ENCODE results near the gene LRRC37A. TPM values are rescaled to one million over a fixed set of nuclear protein-coding genes. Genes with fewer than 3 reads are reported as not detected.

The LRRC37A gene
- total and polyA plus RNA-seq, 2 experiments from 2014 or later, result 2.6 to 4.2 TPM

DNA sequence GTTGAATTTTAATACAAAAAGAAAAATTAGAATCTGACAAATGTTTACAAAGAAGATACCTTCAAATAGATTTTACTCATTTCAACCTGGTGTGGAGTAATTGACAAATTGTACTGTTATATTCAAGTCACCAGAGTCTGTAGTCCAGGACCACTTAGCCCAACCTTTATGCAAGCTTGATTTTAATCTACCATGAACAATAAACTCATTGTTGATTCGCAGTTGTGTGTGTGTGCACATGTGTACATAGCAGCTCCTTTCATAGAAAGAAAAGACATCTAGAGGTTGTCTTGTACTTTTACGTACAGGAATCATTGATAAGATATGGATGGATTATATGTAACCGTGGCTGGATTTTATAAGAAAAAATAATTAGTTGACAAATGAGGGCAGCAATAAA, 20.7 kb upstream of the LRRC37A start:
- DNase-seq (ENCODE audit: low spot score) (no peak), ATAC-seq (no peak)
- no peak overlapping the region for H3K27ac Mint-ChIP-seq
- H3K36me3 Mint-ChIP-seq (ENCODE audit: low read depth), result no peaks in the 10 kb centered on the region
- no peak overlapping the region for H3K4me3 ChIP-seq
- H2AFZ ChIP-seq, result no peak overlapping the region
- no peaks in the 10 kb centered on the region for H3K4me1 Mint-ChIP-seq
- peaks cover 13% of the 10 kb centered on the region for H3K27me3 ChIP-seq (ENCODE audit: insufficient read depth)
- H3K79me2 ChIP-seq (replicated peaks; ENCODE audit: insufficient read depth), result peaks cover 23% of the 10 kb centered on the region
- no peak overlapping the region for H3K4me2 ChIP-seq
- H3K36me3 ChIP-seq (ENCODE audit: insufficient read depth), result 0 out of 2 replicates have a peak, but pooled peaks cover 3% of the 10 kb centered on the region
- H3K27me3 Mint-ChIP-seq (ENCODE audit: insufficient read depth, low read depth, poor library complexity), result peaks cover 4% of the 10 kb centered on the region
- no peaks in the 10 kb centered on the region; the same call in 1 of the 2 replicates for H3K4me1 ChIP-seq (ENCODE audit: insufficient read depth)
- peaks cover 22% of the 10 kb centered on the region; the same call in 1 of the 2 replicates for H4K20me1 ChIP-seq (replicated peaks; ENCODE audit: insufficient read depth)
- 0 out of 2 replicates have a peak, but pooled peaks cover 4% of the 10 kb centered on the region for H3F3A ChIP-seq (replicated peaks; ENCODE audit: low read depth)
- H3K9me3 Mint-ChIP-seq, result no peaks in the 10 kb centered on the region; the same call in 2 of the 3 replicates
- H3K4me3 Mint-ChIP-seq, result no peak overlapping the region
- no peak for TF ChIP-seq STAT1 (IDR thresholded peaks at IDR 0.05; ENCODE audit: unreplicated experiment)
- TF ChIP-seq POLR2AphosphoS5 (IDR thresholded peaks at IDR 0.05; ENCODE audit: low read depth), result no peak
- no peak for TF ChIP-seq ZNF114 (CRISPR knock-in tag; IDR thresholded peaks at IDR 0.05)
- TF ChIP-seq, protein P1, sequence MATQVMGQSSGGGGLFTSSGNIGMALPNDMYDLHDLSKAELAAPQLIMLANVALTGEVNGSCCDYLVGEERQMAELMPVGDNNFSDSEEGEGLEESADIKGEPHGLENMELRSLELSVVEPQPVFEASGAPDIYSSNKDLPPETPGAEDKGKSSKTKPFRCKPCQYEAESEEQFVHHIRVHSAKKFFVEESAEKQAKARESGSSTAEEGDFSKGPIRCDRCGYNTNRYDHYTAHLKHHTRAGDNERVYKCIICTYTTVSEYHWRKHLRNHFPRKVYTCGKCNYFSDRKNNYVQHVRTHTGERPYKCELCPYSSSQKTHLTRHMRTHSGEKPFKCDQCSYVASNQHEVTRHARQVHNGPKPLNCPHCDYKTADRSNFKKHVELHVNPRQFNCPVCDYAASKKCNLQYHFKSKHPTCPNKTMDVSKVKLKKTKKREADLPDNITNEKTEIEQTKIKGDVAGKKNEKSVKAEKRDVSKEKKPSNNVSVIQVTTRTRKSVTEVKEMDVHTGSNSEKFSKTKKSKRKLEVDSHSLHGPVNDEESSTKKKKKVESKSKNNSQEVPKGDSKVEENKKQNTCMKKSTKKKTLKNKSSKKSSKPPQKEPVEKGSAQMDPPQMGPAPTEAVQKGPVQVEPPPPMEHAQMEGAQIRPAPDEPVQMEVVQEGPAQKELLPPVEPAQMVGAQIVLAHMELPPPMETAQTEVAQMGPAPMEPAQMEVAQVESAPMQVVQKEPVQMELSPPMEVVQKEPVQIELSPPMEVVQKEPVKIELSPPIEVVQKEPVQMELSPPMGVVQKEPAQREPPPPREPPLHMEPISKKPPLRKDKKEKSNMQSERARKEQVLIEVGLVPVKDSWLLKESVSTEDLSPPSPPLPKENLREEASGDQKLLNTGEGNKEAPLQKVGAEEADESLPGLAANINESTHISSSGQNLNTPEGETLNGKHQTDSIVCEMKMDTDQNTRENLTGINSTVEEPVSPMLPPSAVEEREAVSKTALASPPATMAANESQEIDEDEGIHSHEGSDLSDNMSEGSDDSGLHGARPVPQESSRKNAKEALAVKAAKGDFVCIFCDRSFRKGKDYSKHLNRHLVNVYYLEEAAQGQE (IDR thresholded peaks at IDR 0.05; ENCODE audit: unreplicated experiment), result no peak
- no peak for TF ChIP-seq EZH2 (IDR thresholded peaks at IDR 0.05; ENCODE audit: low read depth, unreplicated experiment)
- no peak for TF ChIP-seq NANOG (IDR thresholded peaks at IDR 0.05; ENCODE audit: borderline replicate concordance)
- TF ChIP-seq JUNB (IDR thresholded peaks at IDR 0.05; ENCODE audit: unreplicated experiment), result no peak
- TF ChIP-seq, protein P2, sequence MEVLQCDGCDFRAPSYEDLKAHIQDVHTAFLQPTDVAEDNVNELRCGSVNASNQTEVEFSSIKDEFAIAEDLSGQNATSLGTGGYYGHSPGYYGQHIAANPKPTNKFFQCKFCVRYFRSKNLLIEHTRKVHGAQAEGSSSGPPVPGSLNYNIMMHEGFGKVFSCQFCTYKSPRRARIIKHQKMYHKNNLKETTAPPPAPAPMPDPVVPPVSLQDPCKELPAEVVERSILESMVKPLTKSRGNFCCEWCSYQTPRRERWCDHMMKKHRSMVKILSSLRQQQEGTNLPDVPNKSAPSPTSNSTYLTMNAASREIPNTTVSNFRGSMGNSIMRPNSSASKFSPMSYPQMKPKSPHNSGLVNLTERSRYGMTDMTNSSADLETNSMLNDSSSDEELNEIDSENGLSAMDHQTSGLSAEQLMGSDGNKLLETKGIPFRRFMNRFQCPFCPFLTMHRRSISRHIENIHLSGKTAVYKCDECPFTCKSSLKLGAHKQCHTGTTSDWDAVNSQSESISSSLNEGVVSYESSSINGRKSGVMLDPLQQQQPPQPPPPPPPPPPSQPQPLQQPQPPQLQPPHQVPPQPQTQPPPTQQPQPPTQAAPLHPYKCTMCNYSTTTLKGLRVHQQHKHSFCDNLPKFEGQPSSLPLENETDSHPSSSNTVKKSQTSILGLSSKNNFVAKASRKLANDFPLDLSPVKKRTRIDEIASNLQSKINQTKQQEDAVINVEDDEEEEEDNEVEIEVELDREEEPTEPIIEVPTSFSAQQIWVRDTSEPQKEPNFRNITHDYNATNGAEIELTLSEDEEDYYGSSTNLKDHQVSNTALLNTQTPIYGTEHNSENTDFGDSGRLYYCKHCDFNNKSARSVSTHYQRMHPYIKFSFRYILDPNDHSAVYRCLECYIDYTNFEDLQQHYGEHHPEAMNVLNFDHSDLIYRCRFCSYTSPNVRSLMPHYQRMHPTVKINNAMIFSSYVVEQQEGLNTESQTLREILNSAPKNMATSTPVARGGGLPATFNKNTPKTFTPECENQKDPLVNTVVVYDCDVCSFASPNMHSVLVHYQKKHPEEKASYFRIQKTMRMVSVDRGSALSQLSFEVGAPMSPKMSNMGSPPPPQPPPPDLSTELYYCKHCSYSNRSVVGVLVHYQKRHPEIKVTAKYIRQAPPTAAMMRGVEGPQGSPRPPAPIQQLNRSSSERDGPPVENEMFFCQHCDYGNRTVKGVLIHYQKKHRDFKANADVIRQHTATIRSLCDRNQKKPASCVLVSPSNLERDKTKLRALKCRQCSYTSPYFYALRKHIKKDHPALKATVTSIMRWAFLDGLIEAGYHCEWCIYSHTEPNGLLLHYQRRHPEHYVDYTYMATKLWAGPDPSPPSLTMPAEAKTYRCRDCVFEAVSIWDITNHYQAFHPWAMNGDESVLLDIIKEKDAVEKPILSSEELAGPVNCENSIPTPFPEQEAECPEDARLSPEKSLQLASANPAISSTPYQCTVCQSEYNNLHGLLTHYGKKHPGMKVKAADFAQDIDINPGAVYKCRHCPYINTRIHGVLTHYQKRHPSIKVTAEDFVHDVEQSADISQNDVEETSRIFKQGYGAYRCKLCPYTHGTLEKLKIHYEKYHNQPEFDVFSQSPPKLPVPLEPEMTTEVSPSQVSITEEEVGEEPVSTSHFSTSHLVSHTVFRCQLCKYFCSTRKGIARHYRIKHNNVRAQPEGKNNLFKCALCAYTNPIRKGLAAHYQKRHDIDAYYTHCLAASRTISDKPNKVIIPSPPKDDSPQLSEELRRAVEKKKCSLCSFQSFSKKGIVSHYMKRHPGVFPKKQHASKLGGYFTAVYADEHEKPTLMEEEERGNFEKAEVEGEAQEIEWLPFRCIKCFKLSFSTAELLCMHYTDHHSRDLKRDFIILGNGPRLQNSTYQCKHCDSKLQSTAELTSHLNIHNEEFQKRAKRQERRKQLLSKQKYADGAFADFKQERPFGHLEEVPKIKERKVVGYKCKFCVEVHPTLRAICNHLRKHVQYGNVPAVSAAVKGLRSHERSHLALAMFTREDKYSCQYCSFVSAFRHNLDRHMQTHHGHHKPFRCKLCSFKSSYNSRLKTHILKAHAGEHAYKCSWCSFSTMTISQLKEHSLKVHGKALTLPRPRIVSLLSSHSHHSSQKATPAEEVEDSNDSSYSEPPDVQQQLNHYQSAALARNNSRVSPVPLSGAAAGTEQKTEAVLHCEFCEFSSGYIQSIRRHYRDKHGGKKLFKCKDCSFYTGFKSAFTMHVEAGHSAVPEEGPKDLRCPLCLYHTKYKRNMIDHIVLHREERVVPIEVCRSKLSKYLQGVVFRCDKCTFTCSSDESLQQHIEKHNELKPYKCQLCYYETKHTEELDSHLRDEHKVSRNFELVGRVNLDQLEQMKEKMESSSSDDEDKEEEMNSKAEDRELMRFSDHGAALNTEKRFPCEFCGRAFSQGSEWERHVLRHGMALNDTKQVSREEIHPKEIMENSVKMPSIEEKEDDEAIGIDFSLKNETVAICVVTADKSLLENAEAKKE (CRISPR knock-in tag; IDR thresholded peaks at IDR 0.05), result no peak
- no peak for TF ChIP-seq CREB1 (CRISPR knock-in tag; IDR thresholded peaks at IDR 0.05; ENCODE audit: low read depth)
- TF ChIP-seq ZNF331 (CRISPR knock-in tag; IDR thresholded peaks at IDR 0.05; ENCODE audit: low read depth), result no peak
- TF ChIP-seq, protein P3, sequence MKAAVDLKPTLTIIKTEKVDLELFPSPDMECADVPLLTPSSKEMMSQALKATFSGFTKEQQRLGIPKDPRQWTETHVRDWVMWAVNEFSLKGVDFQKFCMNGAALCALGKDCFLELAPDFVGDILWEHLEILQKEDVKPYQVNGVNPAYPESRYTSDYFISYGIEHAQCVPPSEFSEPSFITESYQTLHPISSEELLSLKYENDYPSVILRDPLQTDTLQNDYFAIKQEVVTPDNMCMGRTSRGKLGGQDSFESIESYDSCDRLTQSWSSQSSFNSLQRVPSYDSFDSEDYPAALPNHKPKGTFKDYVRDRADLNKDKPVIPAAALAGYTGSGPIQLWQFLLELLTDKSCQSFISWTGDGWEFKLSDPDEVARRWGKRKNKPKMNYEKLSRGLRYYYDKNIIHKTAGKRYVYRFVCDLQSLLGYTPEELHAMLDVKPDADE (IDR thresholded peaks at IDR 0.05), result no peak
- no peak for TF ChIP-seq EZH2phosphoT487 (IDR thresholded peaks at IDR 0.05; ENCODE audit: unreplicated experiment)
- TF ChIP-seq, protein P4, sequence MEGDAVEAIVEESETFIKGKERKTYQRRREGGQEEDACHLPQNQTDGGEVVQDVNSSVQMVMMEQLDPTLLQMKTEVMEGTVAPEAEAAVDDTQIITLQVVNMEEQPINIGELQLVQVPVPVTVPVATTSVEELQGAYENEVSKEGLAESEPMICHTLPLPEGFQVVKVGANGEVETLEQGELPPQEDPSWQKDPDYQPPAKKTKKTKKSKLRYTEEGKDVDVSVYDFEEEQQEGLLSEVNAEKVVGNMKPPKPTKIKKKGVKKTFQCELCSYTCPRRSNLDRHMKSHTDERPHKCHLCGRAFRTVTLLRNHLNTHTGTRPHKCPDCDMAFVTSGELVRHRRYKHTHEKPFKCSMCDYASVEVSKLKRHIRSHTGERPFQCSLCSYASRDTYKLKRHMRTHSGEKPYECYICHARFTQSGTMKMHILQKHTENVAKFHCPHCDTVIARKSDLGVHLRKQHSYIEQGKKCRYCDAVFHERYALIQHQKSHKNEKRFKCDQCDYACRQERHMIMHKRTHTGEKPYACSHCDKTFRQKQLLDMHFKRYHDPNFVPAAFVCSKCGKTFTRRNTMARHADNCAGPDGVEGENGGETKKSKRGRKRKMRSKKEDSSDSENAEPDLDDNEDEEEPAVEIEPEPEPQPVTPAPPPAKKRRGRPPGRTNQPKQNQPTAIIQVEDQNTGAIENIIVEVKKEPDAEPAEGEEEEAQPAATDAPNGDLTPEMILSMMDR (conservative IDR thresholded peaks at IDR 0.05; ENCODE audit: low read depth in 2 of 2), result no peak
- H3K9me2 ChIP-seq (ENCODE audit: insufficient read depth), result no peaks in the 10 kb centered on the region
- no peak overlapping the region for H3K27ac ChIP-seq (ENCODE audit: low read depth)

All from GM23338 (cell line).